ENCODE results near the gene HPCA.
"Not testable (repeated sequence)": the region's sequence is repeated elsewhere in the genome, so short reads cannot be mapped to it uniquely, and the experiment has no call there.

HPCA gene

DNA sequence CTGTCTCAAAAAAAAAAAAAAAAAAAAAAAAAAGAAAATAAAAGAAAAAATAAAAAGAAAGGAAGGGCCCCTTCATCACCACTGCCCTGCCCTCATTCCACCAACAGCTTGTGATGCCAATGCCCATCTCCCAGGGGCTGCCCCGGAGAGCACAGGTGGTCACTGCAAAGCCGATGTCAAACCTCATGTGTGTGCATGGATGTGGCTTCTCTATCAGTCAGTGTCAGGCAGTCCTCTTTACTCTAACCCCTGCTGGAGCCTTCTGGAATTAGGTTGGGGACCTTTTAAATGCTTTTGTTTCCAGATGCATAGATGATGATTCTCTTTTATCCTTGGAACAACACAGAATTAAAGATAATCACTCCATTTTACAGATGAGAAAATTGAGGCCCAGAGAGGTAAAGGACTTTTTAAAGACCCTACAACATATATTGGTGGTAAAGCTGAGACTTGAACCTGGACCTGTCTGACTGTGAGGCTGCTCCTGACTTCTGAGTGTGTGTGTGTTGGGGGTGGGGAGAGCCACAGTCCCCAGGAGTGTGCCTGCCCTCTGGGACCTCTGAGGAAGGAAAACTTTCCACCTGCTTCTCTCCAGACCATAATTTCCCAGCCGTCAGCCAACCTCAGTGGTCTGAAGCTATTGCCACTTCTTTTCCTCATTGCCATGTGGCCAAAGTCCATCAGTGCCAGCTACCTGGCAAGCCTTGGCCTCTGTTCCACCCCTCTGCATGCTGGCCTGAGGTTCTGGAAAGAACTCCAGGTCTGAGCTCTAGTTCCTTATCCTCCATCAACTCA is 17.9 kb downstream of the HPCA start:
- DNase-seq: no peak

DNA sequence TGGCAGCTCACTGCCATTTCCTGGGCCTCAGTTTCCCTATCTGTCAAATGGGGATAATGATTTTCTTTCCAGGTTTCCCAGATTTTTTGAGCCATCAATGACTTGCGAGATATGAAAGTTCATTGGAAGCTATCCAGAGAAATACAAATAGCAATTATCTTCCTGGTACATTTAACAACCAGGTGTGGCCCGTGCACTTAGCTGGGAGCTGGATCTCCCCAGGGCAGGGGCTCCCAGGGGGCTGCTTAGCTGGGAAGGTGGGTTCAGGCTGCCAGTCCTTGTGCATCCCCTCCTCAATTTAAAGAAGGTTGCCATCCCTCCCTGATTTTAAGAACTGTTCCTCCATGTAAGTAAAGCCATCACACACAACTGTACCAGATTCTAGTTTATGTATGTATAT is 18.5 kb downstream of the HPCA start:
- no peak for DNase-seq

DNA sequence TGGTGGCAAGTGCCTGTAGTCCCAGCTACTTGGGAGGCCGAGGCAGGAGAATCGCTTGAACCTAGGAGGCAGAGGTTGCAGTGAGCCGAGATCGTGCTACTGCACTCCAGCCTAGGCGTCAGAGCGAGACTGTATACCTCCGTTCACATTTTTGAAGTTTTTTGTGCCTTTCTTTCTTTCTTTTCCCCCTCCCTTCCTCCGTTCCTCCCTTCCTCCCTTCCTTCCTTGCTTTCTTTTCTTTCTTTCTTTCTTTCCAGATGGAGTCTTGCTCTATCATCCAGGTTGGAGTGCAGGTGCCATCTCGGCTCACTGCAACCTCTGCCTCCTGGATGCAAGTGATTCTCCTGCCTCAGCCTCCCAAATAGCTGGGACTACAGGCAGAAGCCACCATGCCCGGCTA is 19.3 kb downstream of the HPCA start:
- not testable (repeated sequence) for DNase-seq

DNA sequence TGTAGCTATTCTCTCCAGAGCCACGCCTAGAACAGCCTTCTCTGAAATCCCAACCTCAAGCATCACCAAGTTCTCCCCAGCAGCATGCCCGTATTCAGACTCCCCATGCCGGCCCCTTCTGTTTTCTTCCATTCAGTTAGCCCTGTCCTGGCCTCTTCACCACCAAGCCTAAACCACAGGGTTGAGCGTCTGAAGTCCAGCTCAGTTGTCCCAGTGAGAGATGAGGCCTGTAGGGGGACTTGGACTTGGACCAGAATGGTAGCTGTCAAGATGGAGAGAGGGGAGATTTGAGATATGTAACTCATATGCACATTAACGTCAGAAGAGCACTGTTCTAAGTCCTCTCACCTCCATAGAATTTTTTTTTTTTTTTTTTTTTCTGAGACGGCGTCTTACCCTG is 20.4 kb downstream of the HPCA start:
- DNase-seq: no peak

DNA sequence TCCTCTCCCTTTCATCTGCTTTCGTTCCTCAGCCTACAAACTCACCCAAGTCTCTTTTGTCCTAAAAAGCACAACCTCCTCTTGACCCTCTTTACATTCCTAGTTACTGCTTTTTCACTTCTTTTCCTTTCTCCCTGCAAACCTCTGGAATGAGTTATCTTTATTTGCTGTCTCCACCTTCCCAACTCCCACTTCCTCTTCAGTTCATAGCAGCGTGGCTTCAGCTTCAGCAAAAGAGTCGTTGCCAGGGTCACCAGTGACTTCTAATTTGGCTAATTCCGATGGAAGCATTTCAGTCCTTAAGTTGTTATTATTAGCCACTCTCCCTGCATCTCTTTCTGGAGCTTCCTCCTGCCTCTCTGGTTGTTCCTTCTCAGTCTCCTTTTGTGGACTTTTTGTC is 21.1 kb downstream of the HPCA start:
- DNase-seq: no peak

DNA sequence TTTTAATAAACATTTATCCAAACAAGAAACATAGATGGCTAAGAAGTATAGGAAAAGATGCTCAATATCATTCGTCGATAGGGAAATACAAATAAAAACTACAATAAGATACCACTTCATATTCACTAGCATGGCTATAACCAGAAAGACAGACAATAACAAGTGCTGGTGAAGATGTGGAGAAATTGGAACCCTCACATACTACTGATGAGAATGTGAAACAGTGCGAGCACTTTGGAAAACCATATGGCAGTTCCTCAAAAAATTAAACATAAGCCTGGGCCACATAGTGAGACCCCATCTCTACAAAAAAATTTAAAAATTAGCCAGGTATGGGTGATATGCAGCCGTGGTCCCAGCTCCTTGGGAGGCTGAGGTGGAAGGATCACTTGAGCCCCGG is 24.0 kb downstream of the HPCA start:
- DNase-seq: no peak

DNA sequence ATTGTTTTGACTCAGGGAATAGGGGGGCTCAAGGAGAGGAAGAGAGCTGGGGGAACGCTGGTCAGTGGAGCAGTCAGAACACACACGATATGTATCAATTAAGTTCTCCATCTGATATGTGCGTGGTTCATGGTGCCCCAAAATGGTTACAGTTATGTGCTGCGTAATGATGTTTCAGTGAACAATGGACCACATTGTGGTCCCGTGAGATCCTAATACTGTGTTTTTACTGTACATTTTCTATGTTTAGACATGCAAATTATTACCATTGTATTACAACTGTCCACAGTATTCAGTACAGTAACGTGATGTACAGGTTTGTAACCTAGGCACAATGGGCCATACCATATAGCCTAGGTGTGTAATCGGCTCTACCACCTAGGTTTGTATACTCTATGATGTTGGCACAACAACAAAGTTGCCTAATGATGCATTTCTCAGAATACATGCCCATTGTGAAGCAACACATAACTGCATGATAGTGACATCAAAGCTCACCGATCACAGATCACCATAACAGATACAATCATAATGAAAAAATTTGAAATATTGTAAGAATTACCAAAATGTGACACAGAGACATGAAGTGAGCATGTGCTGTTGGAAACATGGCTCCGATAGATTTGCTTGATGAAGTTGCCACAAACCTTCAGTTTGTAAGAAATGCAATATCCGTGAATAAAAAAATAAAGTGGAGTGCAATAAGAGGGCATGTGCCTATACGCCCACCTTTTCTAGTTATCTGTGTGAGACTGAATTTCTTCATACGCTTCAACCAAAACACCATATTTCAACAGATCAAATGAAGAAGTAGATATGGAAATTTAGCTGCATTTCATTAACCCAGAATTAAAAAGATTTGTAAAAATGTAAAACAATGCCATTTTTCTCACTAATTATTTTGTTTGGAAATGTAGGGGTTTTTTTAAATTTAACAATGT is 29.7 kb downstream of the HPCA start:
- DNase-seq: no peak

DNA sequence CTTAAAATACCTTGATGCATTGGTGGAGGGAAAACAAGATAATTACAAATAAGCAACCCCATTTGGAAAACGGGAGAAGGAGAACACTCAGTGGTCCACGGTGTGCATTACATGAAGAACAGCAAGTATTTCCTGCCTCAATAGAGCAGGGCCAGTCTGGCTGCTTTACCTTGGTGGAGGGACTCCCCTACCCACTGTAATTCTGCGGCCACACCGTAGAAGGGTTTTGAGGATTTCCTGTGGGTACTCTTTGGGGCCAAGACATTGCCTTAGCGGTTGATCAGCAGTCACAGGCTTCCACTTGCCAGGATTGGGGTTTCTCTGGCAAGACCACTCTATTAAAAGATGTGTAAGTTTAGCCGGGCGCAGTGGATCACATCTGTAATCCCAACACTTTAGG is 31.2 kb downstream of the HPCA start:
- DNase-seq: no peak

DNA sequence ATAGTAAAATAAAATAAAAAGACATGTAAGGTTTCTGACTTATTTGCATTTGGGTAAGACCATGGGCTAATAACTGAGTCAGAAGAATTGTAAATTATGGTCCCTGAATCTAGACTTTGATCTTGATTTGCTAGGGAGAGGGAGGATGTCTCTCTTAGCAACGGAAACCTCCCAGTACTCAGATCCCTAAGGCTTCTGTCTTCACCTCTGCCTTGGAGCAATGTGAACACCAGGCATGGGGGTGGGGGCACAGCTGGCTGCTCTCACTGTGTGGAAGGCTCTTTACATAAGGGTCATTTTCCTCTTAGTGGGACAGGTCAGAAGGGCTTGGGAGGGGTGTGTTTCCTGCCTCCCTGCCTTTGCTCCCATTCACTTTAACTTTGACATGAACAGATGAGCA is 31.9 kb downstream of the HPCA start:
- no peak for DNase-seq

DNA sequence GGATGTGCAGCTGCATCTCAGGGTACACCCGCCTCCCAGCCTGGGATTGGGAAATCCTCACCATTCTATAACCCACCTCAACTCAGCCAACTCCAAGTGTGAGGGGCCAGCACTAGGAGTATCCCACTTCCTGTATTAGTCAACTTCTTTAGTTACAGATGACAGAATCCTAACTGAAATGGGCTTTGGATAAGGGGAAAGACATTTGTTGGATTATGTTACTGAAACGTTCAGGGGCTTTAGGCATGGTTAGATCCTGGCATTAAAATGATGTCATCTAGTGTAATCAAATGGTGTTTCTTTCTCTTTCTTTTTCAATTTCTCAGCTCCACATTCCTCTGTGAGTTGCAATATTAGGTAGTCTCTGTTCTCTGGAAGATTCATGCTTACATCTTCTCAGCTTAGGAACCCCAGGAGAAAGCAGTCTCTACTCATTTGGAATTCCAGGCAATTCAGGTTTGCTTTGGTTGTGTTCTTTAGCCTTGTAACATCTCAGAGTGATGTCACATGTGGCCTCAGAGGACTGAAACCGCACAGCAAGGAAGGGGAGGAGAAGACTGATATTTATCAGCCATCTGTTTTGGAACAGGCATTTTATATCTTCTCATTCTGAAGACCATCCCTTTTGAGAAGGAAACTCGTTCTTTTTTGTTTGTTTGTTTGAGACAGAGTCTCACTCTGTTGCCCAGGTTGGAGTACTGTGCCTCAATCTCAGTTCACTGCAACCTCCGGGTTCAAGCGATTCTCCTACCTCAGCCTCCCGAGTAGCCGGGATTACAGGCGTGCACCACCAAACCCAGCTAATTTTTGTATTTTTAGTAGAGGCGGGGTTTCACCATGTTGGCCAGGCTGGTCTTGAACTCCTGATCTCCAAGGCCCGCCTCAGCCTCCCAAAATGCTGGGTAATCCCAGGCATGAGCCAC is 33.8 kb downstream of the HPCA start:
- no peak for DNase-seq

DNA sequence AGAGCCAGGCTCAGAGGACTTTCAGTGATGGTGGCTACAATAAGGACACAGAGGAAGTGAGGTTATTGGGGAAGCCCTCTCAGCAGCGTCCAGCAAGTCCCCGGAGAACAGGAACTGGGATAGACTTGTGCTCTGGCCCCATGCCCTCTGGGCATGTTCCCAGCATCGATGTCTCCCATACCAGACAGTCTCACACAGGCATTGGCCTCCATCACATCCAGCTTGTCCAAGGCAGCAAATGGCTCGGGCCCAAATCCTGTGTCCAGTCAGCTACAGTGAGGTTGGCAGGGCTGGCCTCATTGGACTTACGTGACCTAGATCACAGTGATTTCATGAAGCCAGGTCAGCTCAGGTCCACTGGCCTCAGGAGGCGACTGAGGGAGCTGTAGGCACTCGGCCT is 34.5 kb downstream of the HPCA start:
- no peak for DNase-seq

DNA sequence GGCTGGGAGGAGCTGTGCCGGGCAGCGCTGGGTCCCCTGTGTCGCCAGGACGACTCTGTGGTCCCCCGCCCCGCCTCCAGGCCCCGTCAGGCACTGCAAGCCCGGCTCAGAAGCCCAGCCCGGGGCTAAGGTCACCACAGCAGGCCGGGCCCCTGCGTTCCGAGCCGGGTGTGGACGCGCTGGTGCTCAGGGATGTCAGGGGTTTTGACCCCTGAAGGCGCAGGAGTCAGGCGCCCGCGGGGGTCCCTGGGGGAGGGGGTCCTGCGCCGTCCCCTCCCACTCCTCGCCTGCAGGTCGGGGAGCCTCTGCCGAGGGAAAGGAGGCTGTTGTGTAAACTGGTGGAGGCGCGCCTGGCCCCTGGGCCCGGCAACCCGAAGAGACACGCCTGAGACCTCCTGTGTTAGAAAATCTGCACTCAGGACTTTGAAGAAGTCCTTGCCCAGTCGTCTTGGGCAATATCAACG is 38.6 kb downstream of the HPCA start:
- peak in 1 of 2 experiments; percentile 24 for DNase-seq

DNA sequence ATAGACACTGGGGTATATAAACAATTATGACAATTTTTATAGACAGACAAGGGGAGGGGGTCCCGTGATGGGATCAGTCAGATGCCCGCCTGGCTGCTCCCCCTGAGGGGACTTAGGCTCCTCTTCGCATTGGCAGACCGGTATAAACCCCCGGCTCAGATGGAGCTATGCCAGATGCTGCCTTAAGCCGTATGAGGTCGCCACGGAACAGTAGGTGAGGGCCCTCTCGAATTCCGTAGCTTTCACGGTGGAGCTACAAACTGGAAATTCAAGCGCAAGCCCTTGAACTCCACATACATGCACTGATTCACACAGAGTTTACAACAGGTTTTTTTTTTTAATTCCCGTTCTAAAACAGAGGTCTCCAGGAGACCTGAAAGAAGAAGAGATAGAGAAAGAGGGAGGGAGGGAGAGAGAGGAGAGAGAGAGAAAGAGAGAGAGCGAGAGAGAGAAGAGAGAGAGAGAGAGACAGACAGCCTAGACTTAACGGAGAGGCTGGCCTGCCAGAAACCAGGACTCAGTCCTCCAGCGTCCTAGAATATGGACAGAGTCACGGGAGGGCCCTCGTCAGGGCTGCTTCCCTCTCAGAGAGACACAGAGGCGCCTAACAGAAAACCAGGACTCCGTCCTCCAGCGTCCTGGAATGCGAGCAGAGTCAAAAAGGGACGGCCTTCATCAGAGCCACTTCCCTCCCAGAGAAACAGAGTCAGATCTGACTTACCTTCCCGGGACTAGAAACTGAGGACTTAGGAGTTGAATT is 39.3 kb downstream of the HPCA start:
- peak in 1 of 2 experiments; percentile 33 for DNase-seq

DNA sequence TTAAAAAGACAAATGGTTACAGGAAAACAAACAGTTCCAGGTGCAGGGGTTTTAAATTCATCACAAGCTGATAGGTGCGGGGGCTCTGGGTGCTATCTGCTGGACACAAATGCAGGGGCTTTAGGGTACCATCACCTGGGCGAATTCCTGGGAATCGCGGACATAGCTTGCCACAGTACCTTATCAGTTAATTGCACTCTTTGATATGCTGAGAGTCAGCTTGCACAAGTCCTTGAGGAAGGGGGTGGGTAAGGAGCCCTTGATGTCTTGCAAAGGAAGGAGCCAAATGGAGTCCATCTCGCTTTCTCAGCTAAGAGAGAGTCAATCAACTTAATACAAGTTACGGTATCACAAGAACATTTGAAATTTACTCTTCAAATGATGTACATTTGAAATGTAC is 40.3 kb downstream of the HPCA start:
- no peak for DNase-seq

DNA sequence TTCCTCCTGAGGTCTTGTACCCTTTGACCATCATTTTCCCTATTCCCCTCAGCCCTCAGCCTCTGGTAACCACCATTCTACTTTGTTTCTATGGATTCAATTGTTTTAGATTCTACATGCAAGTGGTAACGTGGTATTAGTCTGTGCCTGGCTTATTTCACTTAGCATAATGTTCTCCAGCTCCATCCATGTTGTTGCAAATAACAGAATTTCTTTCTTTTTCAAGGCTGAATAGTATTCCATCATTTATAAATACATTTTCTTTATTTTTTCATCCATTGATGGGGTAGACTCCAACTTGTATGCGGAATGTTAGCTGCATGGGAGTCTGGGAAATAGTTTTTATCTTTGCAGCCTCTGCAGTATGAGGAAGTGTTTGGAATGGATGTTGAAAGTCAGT is 41.1 kb downstream of the HPCA start:
- DNase-seq: no peak

DNA sequence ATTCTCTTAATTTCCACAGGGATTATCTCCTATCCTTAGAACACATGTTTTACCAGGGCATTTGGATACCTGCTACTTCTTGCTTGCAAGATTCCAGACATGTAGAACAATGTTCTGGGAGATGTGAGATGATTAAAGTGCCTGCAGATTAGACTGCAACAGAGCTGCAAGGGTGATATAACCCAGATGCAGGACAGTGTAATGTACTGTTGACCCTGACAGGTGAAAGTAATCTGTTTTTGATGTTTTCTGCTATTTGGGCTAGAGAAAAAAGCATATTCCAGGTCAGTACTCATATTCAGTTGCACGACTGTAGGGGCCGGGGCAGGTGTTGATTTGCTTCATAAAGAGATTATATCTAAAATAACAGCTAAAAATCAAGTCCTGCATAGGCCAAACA is 42.0 kb downstream of the HPCA start:
- no peak for DNase-seq

DNA sequence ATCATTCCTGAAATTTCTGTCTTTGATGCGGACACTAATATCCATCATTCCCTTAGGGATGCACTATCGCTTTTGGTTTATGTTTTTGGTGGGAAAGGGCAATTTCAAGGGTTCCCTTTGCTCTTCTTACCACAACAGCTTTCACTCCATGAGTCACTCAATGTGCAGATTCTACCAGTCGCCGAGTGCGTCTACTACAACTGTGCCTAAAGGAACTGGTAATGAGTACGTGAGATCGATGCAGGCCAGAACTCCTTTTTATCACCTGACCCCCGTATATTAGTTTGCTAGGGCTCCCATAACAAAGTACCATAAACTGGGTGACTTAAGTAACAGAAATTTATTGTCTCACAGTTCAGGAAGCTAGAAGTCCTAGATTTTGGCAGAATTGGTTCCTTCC is 42.4 kb downstream of the HPCA start:
- no peak for DNase-seq

DNA sequence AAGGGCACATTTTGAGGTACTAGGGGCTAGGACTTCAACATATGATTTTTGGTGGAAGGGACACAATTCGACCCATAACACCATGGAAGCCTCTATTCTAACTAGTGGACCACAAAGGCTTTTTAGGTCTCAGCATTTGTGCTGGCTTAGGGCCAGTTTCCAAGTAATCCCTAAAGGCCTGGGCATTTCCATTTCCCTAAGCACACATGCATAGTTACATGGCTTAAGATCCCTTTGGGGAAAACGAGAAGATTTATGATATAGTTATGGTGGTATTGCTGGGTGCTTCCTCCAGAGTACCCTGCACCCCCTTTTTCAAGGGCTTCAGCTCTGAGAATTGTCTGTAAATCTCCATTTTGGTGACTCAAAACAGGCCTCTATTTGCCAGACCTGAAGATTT is 43.1 kb downstream of the HPCA start:
- DNase-seq: no peak

DNA sequence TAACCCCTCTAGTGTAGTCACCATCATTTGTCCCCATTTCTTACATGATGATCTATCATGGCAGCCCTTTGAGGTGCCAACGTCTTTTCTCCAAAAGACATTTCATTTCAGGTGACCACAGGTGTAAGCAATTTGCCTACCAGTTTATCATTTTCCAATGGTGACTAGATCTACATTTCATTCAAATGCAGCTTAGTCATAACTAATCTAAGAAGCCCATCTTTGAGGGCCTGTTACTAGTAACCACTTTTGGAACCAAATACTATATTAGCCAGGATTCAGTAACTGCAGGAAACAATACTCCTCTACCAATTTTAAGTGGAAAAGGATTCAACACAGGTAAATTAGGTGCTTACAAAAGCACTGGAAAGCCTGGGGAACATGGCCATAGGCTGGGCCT is 45.5 kb downstream of the HPCA start:
- DNase-seq: no peak

DNA sequence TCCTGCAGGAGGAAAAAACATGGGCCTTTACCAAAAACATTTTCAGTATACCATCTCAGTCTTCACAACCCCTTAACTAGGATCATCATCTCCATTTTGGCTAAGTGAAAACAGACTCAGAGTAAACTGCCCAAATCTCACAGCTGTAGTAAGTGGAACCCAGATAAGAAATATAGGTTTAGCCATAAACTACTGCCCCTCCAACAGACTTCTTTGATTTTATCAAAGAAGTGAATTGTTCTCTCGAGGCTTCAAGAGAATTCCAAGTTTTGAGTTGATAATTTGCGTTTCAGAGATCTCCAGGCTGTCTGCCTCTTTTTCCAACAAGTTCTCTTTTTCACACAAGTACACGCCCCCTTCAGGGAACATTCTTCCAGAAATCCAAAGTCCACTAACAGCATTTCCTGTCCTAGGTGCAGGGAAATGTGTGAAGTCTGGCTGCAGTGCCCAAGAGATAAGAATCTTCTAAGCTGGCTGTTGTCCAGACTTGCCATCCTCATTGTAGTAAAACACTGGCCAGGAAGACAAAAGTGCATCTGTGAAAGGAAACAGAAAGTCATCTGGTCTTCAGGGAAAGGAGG is 47.5 kb downstream of the HPCA start:
- DNase-seq: no peak

DNA sequence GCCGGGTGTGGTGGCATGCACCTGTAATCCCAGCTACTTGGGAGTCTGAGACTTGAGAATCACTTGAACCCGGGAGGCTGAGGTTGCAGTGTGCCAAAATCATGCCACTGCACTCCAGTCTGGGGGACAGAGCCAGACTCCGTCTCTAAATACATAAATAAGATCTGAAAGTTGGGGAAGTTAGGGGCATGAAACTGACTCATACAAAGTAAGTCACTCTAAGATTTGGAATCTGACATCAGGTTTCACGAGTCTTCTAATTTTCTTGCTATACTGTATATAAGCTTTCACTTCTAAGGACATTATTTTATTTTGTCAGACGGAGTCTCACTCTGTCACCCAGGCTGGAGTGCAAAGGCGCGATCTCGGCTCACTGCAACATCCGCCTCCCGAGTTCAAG is 48.2 kb downstream of the HPCA start:
- DNase-seq: no peak

DNA sequence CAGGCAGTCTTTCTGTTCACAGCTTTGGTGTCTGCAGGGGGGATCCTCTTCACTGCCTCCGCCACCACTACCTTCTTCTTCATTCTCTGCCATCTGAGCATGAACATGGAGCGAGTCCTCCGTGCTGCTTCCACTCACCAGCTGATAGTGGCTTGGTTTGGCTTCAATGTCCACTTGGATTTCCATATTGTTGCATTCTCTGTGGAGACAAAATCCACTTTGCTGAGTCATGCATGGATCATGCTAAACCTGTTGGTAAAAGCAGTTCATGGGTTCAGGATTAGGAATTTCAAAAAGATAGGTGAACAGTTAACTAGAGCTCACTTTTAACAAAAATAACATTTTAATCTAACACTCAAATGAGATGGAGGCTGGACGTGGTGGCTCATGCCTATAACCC is 50.8 kb downstream of the HPCA start:
- no peak for DNase-seq

Data from activated CD4-positive, alpha-beta T cell treated with anti-CD3 and anti-CD28 coated beads, Interleukin-2, amount 50 U/mL, for 48 hours (primary cell).